NCI-H2029 treated with DMSO at 0.1 percent for 48 hours (cell line): ENCODE data around the gene STX2.
"Not testable (repeated sequence)": the region's sequence is repeated elsewhere in the genome, so short reads cannot be mapped to it uniquely, and the experiment has no call there.

Experiments
- DNase-seq: peaks from one replicate; lab custom pipeline; 2025; lab: John Stamatoyannopoulos, UW

The STX2 gene

GRCh38 chr12:130838951-130839769 lies at the start of gene STX2:
STX2 (minus strand) TSS chr12:130839250; CDS start chr12:130839099, 151 bp downstream.
- peak; percentile 58 for DNase-seq

GRCh38 chr12:130887190-130887589 lies 48.1 kb upstream of the STX2 start:
- not testable (repeated sequence) for DNase-seq

- no peak for DNase-seq
Measured at GRCh38 chr12:130881548-130881947, 42.5 kb upstream of the STX2 start.

DNA sequence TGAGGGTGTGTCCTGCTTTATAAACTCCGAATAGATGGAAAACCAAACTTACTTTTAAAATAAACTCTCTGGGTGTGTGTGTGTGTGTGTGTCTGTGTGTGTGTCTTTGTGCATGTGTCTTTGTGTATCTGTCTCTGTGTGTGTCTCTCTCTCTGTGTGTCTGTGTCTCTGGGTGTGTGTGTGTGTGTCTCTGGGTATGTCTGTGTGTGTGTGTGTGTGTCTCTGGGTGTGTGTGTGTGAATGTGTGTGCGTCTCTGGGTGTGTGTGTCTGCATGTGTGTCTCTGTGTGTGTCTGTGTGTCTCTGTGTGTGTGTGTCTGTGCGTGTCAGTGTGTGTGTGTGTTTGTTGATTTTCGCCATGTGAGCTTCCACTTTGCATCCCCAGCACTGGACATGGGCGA lies 42.0 kb upstream of the STX2 start:
- DNase-seq = no peak

- no peak for DNase-seq
Measured at GRCh38 chr12:130880411-130880885, 41.4 kb upstream of the STX2 start.

GRCh38 chr12:130879781-130880389 lies 40.8 kb upstream of the STX2 start:
- DNase-seq = no peak

DNA sequence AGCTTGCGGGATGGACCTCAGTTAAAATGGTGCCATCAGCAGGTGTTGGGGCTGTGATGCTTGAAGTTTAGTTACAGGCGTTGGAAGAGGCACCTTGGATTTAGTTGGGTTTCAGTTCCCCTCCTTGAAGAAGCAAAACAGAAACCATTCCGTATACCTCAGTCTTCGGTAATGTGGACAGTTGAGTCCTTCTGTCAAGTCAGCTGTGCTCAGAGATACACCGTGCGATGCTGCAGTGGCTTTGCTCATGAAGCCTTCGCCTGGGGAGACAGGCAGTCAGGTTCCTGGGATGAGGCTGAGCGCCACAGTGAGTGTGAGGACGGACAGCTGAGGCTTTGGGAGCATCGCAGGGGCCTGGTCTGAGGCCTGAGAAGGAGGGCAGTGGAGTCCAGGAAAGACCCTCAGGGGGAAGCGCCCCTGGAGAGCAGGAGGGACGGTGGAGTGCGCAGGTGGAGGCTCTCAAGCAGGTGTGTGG lies 40.2 kb upstream of the STX2 start:
- DNase-seq = no peak

GRCh38 chr12:130878193-130879185 lies 39.4 kb upstream of the STX2 start:
- DNase-seq = no peak

DNA sequence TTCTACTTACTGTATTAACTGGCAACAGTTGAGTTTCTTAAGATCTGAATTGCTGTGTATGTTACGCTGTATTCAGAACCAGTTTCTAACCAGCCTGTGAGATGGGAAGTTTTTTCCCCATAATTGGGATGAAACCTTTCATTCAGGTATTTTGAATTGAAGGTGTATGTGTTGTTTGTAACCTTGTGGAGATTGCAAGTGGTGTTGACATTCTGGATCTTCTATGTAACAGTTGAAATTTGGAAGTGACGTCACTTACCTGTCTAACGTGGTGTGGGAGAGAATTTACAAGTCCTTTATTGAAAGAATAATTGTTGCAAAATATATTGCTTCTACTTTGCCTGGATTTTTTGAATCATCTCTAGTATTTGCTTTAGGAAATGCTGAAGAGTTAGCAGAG lies 38.3 kb upstream of the STX2 start:
- DNase-seq = no peak

DNA sequence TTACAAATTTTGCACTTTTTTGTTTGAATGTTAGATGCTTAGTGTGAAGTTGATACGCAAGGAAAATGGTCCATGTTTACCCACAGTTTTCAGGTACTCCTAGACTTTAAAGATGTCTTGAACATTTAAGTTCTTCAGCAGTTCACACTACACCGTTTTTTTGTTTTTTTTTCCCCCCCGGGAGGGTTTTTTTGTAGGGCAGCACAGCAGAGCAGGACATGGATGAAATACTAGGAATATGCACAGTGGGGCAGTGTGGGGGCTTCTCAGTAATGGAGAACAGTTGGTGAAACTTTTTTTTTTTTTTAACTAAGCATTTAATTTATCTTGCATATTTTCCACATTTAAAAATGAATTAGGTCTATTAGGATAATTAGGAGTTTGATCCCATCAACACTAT lies 37.7 kb upstream of the STX2 start:
- DNase-seq = no peak

DNA sequence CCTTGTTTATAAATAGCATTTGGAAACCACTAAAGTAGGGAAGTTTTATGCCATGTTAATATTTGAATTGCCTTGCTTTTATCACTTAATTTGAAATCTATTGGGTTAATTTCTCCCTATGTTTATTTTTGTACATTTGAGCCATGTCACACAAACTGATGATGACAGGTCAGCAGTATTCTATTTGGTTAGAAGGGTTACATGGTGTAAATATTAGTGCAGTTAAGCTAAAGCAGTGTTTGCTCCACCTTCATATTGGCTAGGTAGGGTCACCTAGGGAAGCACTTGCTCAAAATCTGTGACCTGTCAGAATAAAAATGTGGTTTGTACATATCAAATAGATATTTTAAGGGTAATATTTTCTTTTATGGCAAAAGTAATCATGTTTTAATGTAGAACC lies 37.2 kb upstream of the STX2 start:
- no peak for DNase-seq

GRCh38 chr12:130875708-130876107 lies 36.7 kb upstream of the STX2 start:
- DNase-seq = not testable (repeated sequence)

DNA sequence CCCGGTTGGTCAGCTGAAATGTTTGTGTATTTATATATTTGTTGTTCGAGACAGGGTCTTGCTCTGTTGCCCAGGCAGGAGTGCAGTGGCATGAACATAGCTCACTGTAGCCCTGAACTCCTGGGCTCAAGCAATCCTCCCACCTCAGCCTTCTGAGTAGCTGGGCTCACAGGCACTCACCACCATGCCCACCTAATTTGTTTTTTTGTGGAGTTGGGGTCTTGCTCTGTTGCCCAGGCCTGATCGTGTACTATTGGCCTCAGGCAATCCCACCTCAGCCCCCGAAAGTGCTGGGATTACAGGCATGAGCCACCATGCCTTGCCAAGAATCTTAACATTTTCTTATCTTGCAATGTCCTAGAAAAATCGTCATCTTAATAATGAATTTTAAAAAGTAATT lies 36.1 kb upstream of the STX2 start:
- no peak for DNase-seq

GRCh38 chr12:130874696-130875095 lies 35.6 kb upstream of the STX2 start:
- no peak for DNase-seq

- no peak for DNase-seq
Measured at GRCh38 chr12:130873825-130874224, 34.8 kb upstream of the STX2 start.

DNA sequence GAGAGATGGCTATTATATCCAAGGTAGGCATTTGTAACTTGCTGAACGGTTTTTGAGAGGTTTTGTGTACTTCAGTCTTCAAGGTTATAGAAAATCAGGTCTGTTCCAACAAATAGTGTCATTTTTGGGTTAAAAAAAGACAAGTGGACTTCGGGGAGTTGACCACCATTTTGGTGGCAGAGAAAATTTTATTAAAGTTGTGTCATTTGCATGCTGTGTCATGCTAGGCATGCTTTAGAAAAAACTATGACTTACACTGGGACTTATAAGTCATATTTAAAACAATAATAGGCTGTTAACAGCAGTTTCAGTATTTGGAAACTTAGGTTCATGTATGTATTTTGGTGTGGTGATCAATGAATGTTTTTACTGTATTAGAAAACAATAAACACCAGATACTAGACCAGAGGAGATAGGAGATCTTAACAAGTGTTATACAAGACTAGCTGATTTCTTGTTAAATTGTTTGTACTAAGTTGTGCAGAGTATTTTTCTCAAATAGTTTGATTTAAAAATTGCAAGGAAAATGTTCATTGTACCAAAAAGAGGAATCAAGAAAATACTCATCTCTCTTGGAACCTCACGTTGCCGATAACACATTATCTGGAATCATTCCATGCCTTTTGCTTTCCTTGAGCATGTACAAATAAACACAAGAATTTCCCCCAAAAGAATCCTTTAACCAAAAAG lies 34.2 kb upstream of the STX2 start:
- DNase-seq = no peak

DNA sequence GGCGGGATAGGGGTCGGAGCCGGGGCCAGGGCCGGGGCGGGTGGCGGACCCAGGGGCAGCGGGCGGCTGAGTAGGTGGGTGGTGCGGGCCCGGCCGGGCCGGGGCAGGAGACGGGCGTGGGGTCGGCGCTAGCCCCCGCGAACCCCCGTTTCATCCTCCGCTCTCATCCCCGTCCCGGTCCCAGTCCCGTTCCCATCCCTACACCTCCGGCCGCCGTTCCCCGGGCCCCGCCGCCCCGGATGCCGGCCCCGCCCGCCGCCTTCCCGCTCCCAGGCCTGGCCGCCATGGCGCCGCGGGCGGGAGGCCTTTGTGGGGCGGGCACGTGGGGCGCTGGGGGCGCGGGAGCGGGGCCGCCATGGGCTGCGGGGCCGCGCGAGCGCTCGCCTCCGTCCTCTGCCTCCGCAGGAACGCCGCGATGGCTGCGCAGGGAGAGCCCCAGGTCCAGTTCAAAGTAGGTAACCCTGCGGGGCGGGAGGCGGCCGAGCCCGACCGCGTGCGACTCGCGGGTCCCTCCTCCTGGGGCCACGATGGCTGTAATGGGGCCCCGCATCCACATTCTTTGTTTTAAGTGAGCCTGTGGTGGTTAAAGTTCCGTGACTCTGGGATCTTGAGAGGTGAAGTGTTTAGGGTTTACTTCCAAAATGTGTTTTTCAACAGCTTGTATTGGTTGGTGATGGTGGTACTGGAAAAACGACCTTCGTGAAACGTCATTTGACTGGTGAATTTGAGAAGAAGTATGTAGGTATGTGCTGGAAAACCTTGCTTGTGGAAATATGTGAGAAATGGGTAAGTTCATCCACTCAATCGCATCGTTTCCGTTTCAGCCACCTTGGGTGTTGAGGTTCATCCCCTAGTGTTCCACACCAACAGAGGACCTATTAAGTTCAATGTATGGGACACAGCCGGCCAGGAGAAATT lies 33.4 kb upstream of the STX2 start:
- DNase-seq = no peak

- DNase-seq = peak; percentile 38
Measured at GRCh38 chr12:130871286-130872178, 32.5 kb upstream of the STX2 start, which contains the start of gene RAN. RAN (plus strand) TSS chr12:130872066; CDS start chr12:130872594, 528 bp downstream.
